WI38 (cell line): ENCODE data around the gene FAIM.

Experiments
- H3K4me3 ChIP-seq: 2 replicates; pipeline ENCODE4 v1.5.1; 2011; ENCODE audit warnings: low read depth, mild to moderate bottlenecking, control low read depth, low read length
- TF ChIP-seq, protein P1 (sequence below): IDR thresholded peaks from 2 replicates; pipeline ENCODE4 v1.5.1; 2012; ENCODE audit warnings: low read depth, mild to moderate bottlenecking, control low read depth, low read length

The FAIM gene

DNA sequence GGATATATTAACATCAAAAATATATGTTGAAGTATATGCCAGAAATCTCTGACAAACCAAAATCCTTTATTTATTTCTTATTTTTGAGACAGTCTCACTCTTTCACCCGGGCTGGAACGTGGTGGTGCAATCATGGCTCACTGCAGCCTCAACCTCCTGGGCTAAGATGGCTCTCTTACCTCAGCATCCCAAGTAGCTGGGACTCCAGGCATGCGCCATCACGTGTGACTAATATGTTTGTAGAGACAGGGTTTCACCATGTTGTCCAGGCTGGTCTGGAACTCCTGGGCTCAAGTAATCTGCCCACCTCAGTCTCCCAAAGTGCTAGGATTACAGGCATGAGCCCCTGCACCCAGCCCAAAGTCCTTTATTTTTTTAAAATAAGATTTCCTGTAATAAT lies 11.9 kb downstream of the FAIM start:
- H3K4me3 ChIP-seq, result no peak overlapping the region

DNA sequence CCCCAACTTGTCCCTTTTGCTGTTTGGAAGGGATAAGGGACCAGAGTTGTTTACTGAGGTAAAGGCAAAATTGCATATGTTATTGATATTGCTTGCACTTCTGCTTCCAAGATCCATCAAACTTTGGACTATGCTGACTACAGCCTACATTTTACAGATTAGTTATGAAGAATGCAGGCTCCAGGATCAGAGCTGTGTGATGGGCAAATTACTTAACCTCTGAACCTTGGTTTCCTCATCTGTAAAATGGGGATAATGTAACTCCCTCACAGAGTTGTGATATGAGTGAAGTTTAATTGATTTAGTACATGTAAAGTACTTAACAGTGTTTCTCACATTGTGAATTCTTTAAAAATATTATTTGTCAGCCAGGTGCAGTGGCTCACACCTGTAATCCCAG lies 15.9 kb downstream of the FAIM start:
- H3K4me3 ChIP-seq, result no peak overlapping the region
- TF ChIP-seq, protein P1, sequence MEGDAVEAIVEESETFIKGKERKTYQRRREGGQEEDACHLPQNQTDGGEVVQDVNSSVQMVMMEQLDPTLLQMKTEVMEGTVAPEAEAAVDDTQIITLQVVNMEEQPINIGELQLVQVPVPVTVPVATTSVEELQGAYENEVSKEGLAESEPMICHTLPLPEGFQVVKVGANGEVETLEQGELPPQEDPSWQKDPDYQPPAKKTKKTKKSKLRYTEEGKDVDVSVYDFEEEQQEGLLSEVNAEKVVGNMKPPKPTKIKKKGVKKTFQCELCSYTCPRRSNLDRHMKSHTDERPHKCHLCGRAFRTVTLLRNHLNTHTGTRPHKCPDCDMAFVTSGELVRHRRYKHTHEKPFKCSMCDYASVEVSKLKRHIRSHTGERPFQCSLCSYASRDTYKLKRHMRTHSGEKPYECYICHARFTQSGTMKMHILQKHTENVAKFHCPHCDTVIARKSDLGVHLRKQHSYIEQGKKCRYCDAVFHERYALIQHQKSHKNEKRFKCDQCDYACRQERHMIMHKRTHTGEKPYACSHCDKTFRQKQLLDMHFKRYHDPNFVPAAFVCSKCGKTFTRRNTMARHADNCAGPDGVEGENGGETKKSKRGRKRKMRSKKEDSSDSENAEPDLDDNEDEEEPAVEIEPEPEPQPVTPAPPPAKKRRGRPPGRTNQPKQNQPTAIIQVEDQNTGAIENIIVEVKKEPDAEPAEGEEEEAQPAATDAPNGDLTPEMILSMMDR, result no peak

More for the DNA sequence above, 11.9 kb downstream of the FAIM start:
- TF ChIP-seq, protein P1, result no peak

DNA sequence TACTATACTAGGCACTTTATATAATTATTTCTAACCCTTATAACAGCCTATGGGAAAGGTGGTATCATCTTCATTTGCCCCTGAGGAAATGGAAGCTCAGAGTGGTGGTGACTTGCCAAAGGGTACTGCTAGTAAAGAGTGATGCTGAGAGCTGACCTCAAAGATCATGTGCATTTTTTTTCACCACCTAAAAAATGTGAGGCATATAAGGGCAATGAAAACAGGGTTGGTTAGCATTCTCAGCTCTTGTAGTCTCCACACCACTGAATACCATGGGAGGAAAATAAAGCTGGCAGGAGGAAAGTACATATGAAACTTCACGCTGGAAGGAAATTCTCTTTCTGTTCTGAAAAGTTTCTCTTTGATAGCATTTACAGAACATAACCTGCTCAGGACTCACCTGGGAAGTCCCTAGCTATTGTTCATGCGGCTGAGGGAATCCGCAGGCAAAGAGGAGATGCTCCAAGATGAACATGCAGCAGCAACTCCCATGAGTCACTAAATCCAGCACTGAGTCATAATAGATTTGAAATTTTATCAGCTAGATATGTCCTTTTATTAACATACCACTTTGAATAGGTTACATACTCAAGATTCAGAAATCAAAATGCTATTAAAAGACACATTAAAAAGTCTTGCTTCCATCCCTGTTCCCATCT lies 17.3 kb downstream of the FAIM start:
- no peak overlapping the region for H3K4me3 ChIP-seq
- TF ChIP-seq, protein P1, result no peak

DNA sequence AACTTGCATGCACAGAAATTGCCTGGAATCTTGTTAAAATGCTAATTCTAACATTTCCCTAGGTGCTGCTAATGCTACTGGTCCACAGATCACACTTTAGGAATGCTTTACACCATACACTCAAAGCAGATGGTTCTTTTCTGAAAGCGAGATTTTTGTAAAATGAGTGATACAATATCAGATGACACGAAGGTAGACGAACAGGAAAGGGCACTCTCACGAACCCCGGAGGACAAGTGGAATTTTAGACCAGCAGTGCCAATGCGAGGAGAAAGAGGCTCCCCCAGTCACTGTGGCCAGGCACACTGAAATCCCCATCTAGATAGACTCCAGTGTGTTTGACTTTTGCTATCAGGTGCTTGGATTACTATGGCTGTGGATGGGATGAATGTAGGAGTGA lies 21.0 kb downstream of the FAIM start:
- no peak overlapping the region for H3K4me3 ChIP-seq
- TF ChIP-seq, protein P1, result no peak

DNA sequence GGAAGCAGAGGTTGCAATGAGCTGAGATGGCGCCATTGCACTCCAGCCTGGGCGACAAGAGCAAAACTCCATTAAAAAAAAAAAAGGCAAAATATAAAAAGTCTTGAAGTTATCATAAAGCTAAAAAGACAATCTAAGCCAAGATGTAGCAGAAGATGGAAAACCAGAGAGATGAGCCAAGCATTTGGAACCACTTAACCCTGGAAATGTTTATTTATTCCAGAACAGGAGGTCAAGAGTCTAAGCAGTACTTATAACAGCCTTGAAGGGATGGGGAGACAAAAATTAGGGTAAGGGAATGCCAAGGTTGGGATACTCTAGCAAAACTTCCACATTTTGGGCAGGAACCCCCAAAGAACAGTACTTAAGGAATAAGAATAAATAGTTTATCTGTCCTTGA lies 30.1 kb downstream of the FAIM start:
- TF ChIP-seq, protein P1, result no peak
- H3K4me3 ChIP-seq, result no peak overlapping the region

DNA sequence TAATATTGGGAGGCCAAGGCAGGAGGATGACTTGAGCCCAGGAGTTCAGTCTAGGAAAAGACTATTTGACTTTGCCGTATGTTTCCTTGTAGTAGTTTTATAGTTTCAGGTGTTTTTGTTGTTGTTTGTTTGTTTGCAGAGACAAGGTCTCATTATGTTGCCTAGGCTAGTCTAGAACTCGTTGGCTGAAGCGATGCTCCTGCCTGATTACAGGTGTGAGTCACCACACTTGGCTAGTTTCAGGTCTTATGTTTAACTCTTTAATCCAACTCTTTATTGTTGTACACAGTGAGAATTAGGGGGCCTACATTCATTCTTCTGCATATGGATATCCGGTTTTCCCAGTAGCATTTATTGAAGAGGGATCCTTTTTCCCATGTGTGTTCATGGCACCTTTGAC lies 32.0 kb downstream of the FAIM start:
- H3K4me3 ChIP-seq, result no peak overlapping the region
- TF ChIP-seq, protein P1, result no peak

DNA sequence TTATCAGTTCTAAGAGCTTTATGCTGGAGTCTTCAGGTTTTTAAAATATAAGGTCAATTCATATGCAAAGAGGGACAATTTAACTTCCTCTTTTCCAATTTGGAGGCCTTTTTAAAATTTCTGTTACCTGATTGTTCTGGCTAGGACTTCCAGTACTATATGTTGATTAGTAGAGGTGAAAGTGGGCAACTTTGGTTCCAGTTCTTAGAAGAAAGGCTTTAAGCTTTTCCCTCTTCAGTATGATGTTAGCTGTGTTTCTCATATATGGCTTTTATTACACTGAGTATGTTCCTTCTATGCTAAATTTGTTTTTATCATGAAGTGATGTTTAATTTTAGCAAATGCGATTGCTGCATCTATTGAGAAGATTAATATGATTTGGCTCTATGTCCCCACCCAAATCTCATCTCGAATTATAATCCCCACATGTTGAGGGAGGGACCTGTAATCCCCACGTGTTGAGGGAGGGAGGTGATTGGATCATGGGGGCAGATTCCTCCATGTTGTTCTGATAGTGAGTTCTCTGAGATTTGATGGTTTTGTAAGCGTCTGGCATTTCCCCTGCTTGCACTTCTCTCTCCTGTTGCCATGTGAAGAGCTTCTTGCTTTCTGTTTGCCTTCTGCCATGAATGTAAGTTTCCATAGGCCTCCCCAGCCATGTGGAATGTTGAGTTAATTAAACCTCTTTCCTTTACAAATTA lies 33.8 kb downstream of the FAIM start:
- no peak overlapping the region for H3K4me3 ChIP-seq
- TF ChIP-seq, protein P1, result no peak
